GM12891 (cell line): ENCODE measurements around the gene GNB1L.
"Not testable (repeated sequence)": the region's sequence is repeated elsewhere in the genome, so short reads cannot be mapped to it uniquely, and the experiment has no call there.

ENCODE experiments used
- PAX5 ChIP-seq: IDR thresholded peaks from 2 replicates; pipeline ENCODE4 v1.6.1; 2011; ENCODE audit warnings: low read length, moderate library complexity, mild to moderate bottlenecking; ENCODE audit not compliant: insufficient read depth, severe bottlenecking
- POLR2A ChIP-seq: IDR thresholded peaks from 2 replicates; pipeline ENCODE4 v1.6.1; 2011; ENCODE audit warnings: low read depth, low read length, control low read depth
- POLR2AphosphoS5 ChIP-seq: IDR thresholded peaks from 2 replicates; pipeline ENCODE4 v1.6.1; 2011; ENCODE audit warnings: low read depth, low read length, control low read depth
- TAF1 ChIP-seq: IDR thresholded peaks from 2 replicates; pipeline ENCODE4 v1.6.1; 2011; ENCODE audit warnings: low read depth, low read length, control low read depth

GRCh38 chr22:19833327-19833726 is 21.3 kb downstream of the GNB1L start:
- TF ChIP-seq POLR2A, PAX5, POLR2AphosphoS5, TAF1: not testable (repeated sequence)
